ES-I3 (cell line): ENCODE data around the gene FAM107B.
"Not testable (repeated sequence)": the region's sequence is repeated elsewhere in the genome, so short reads cannot be mapped to it uniquely, and the experiment has no call there.

Experiments used
- H3K36me3 ChIP-seq: 2 replicates; pipeline ENCODE4 v1.6.1; 2013; ENCODE audit warnings: mild to moderate bottlenecking, low read length, control low read depth, moderate library complexity; ENCODE audit not compliant: insufficient read depth
- H3K4me1 ChIP-seq: 2 replicates; pipeline ENCODE4 v1.6.1; 2013; ENCODE audit warnings: mild to moderate bottlenecking, control low read depth, low read length; ENCODE audit not compliant: insufficient read depth
- H3K9ac ChIP-seq: 2 replicates; pipeline ENCODE4 v1.6.1; 2013; ENCODE audit warnings: low read depth, mild to moderate bottlenecking, low read length, moderate library complexity
- H3K9me3 ChIP-seq: 2 replicates; pipeline ENCODE4 v1.6.1; 2013; ENCODE audit warnings: mild to moderate bottlenecking, low read length, moderate library complexity; ENCODE audit not compliant: control insufficient read depth, insufficient read depth

Gene FAM107B

GRCh38 chr10:14736043-14736442, 38.7 kb downstream of the FAM107B start:
- Histone ChIP-seq H3K9me3 (no peaks in the 10 kb centered on the region), H3K9ac (no peak overlapping the region), H3K4me1 (peaks cover 4% of the 10 kb centered on the region; the same call in 1 of the 2 replicates), H3K36me3 (no peaks in the 10 kb centered on the region)

DNA sequence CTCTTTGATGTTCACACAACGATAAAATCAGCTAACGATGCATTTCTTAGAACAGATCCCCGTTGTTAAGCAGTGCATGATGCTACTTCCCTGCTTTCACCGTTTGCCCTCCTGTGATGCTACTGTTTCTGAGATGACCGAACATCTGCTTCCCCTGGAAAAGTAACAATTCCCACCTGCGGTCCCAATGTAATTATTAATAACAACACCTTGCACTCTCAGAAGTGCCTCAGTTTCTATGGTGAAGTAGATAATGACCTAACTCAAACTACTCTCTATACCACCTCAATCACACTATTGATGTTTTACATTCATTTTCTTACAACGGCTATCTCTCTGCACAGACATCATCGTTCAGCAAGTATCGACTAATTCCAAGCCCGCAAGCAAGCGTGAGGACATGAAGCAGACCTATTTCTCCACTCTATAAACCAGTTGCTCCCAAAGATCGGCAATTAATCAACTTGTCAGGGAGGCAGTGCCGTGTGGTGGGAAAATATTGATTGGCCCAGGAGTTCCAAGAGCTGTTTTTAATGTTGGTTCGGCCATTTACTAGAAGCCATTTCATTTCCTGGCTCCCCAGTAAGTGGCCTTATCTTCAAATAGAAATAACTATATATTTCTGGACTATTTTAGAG, 42.7 kb downstream of the FAM107B start:
- Histone ChIP-seq H3K9ac (no peak overlapping the region), H3K36me3 (no peaks in the 10 kb centered on the region), H3K4me1 (peaks cover 3% of the 10 kb centered on the region; the same call in 1 of the 2 replicates), H3K9me3 (no peaks in the 10 kb centered on the region)

- Histone ChIP-seq H3K9ac (no peak overlapping the region), H3K36me3 (no peaks in the 10 kb centered on the region), H3K4me1 (no peaks in the 10 kb centered on the region), H3K9me3 (no peaks in the 10 kb centered on the region)
These were observed 46.4 kb downstream of the FAM107B start for GRCh38 chr10:14728346-14728745.

DNA sequence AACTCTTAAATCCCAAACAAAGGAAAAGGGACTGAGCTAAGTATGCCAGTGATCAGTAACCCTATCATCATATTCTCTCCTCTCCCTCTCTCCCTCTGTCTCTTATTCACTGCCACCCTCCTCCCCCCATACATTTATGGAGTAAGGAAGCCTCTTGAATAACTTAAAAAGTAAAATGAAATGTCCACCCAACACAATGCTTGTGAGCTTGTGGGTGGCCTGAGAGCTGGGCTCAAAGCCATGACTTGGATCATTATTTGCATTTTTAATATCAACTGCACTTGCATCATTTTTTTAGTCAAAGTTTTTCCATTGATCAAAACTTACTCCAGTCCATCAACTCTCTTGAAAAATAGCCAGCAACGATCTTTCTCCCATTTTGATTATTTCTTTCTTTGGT, 46.8 kb downstream of the FAM107B start:
- H3K4me1 ChIP-seq = no peaks in the 10 kb centered on the region
- no peaks in the 10 kb centered on the region for H3K36me3 ChIP-seq
- no peak overlapping the region for H3K9ac ChIP-seq
- no peaks in the 10 kb centered on the region for H3K9me3 ChIP-seq

GRCh38 chr10:14727465-14727864, 47.2 kb downstream of the FAM107B start:
- no peaks in the 10 kb centered on the region for H3K4me1 ChIP-seq
- no peaks in the 10 kb centered on the region for H3K9me3 ChIP-seq
- no peak overlapping the region for H3K9ac ChIP-seq
- no peaks in the 10 kb centered on the region for H3K36me3 ChIP-seq

DNA sequence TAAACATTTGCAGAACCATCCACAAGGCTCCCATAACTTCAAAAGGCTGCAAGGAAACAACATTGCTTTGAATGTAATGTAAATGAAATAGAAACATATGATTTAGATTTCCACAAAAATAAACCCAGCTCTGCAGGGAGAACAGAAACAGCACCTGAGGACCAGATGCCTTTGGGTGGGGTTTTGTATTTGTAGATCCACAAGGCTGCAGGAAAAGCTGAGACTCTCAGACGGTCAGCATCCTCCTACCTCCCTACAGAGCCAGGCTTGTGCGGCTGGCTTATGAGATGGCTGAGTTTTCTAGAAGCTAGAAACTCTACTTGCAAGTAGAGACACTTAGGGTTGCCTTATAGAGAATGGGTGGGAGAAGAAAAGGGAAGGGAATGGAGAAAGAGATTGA, 49.8 kb downstream of the FAM107B start:
- Histone ChIP-seq H3K36me3 (no peaks in the 10 kb centered on the region), H3K4me1 (no peaks in the 10 kb centered on the region), H3K9ac (no peak overlapping the region), H3K9me3 (no peaks in the 10 kb centered on the region)

DNA sequence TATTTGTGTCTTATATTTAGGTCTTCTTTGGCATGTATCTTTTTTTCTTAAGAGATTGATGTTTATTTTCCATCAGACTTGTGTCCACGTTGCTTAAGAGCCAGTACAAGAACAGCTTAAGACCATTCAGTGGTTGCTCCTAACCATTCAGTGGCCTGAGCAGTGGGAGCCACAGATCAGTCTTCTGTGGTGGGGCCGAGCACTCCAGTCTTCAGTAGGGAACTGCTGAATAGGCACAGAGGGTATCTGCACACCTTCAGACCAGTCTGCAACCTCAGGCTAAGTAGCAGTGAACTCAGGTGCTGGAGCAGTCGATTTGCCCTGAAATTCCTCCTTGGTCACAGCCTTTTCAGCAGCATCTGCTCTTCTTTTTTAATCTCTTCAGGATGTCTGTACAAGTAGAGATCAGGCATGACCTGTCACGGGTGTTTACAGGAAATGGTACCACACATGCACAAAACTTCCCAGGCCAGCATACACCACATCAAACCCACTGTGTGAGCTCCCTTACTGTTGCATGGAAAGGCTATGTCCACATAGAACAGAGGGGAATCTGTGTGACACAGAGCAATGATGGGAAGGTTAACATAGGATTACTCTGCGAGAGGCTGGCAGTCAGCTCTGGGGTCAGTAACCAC, 51.5 kb downstream of the FAM107B start:
- no peaks in the 10 kb centered on the region for H3K9me3 ChIP-seq
- no peaks in the 10 kb centered on the region for H3K36me3 ChIP-seq
- no peaks in the 10 kb centered on the region for H3K4me1 ChIP-seq
- H3K9ac ChIP-seq = no peak overlapping the region

GRCh38 chr10:14717552-14717951, 57.1 kb downstream of the FAM107B start:
- Histone ChIP-seq H3K4me1 (no peaks in the 10 kb centered on the region), H3K9ac (no peak overlapping the region), H3K9me3 (no peaks in the 10 kb centered on the region), H3K36me3 (no peaks in the 10 kb centered on the region)

GRCh38 chr10:14712991-14713424, 61.7 kb downstream of the FAM107B start:
- no peaks in the 10 kb centered on the region for H3K4me1 ChIP-seq
- H3K9ac ChIP-seq = no peak overlapping the region
- no peaks in the 10 kb centered on the region for H3K9me3 ChIP-seq
- no peaks in the 10 kb centered on the region for H3K36me3 ChIP-seq

GRCh38 chr10:14709344-14709743, 65.4 kb downstream of the FAM107B start:
- H3K36me3 ChIP-seq, H3K9ac ChIP-seq, H3K4me1 ChIP-seq, H3K9me3 ChIP-seq: not testable (repeated sequence)

DNA sequence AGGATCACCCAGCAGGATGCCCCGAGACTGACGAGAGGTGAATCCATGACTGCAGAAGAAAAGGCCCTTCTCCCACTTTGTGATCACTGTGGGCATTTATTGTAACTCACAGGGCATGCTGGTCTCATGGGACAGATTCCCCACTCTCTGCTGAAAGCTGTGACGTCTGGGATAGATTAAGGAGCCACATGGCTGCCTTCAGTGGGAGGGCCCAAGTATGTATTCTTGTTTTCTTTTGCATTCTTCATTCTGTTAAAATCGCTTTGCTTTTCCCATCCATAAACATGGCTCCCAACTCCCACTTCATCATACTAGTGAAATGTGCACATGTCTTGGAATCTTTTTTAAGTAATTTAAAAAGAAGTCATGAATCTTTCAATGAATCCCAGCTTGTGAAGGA, 67.2 kb downstream of the FAM107B start:
- H3K36me3 ChIP-seq = no peaks in the 10 kb centered on the region
- no peaks in the 10 kb centered on the region for H3K9me3 ChIP-seq
- 0 out of 2 replicates have a peak, but pooled peaks cover 3% of the 10 kb centered on the region for H3K4me1 ChIP-seq
- no peak overlapping the region for H3K9ac ChIP-seq

DNA sequence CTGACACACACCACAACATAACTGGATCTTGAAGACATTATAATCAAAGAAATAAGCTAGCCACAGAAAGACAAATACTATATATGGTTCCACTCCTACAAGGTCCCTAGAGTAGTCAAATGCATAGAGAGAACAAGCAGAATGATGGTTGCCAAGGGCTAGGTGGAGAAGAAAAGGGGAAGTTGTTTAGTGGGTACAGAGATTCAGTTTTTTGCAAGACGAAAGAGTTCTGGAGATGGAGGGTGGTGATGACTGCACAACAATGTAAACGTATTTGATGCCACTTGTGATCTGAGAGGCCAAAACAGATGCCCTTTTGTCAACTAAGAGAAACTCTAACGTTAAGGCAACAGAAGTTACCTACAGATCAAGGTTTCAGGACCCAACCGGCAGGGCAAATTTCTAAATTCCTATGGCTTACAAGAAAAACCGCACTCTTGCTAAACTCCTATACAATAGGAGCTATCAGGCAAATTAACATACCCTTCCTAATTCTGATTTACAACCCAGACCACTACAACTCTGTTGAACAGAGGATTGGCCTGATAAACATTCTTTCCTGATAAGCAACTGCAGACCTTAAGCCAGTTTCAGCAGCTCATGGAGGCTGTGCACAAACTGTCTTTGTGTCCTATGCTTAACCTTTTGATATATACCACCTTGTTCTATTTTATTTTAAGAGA, 69.0 kb downstream of the FAM107B start:
- H3K9me3 ChIP-seq = no peaks in the 10 kb centered on the region
- 0 out of 2 replicates have a peak, but pooled peaks cover 3% of the 10 kb centered on the region for H3K4me1 ChIP-seq
- H3K9ac ChIP-seq = no peak overlapping the region
- H3K36me3 ChIP-seq = no peaks in the 10 kb centered on the region

GRCh38 chr10:14703631-14704001, 71.1 kb downstream of the FAM107B start:
- Histone ChIP-seq H3K9ac (no peak overlapping the region), H3K36me3 (no peaks in the 10 kb centered on the region), H3K9me3 (no peaks in the 10 kb centered on the region), H3K4me1 (0 out of 2 replicates have a peak, but pooled peaks cover 3% of the 10 kb centered on the region)

DNA sequence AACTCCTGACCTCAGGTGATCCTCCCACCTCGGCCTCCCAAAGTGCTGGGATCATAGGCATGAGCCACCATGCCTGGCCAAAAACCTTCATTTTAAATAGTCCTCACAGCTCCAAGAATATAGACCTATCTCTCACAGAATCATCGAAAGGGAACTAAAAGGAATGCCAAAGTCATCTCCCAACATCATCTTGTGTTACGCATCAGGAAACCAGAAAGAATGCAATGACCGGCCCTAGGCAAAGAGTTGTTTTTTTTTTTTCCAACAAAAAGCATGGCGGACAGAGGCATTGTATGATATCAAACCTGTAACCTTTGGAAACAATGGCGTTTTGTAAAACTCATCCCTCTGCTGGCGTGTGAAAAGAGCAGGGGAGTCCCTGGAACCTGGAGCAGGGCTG, 73.2 kb downstream of the FAM107B start:
- Histone ChIP-seq H3K9me3 (no peaks in the 10 kb centered on the region), H3K36me3 (no peaks in the 10 kb centered on the region), H3K4me1 (0 out of 2 replicates have a peak, but pooled peaks cover 3% of the 10 kb centered on the region), H3K9ac (no peak overlapping the region)

- Histone ChIP-seq H3K4me1 (no peaks in the 10 kb centered on the region), H3K9ac (no peak overlapping the region), H3K36me3 (no peaks in the 10 kb centered on the region), H3K9me3 (no peaks in the 10 kb centered on the region)
These were observed 74.2 kb downstream of the FAM107B start for GRCh38 chr10:14700546-14700945.
